KOPT-K1 (cell line): ENCODE measurements around the gene WNT10A.

Source experiments
- H3K27ac ChIP-seq: fragments of 200-600 bp; sonication (generic); 2 replicates; pipeline ENCODE4 v1.5.1; 2016; ENCODE audit warnings: antibody characterized with exemption, mild to moderate bottlenecking, low read depth, low read length; ENCODE audit not compliant: poor library complexity, severe bottlenecking
- H3K36me3 ChIP-seq: fragments of 200-600 bp; sonication (generic); 2 replicates; pipeline ENCODE4 v1.5.1; 2017; ENCODE audit warnings: antibody characterized with exemption, mild to moderate bottlenecking, low read length, moderate library complexity; ENCODE audit not compliant: insufficient read depth
- H3K9me3 ChIP-seq: fragments of 200-600 bp; sonication (generic); 2 replicates; pipeline ENCODE4 v1.5.1; 2017; ENCODE audit warnings: antibody characterized with exemption, low read length, mild to moderate bottlenecking; ENCODE audit not compliant: insufficient read depth, poor library complexity, severe bottlenecking

Gene WNT10A

GRCh38 chr2:218892693-218893348 is 12.2 kb downstream of the WNT10A start:
- Histone ChIP-seq H3K27ac (no peak overlapping the region), H3K9me3 (no peaks in the 10 kb centered on the region), H3K36me3 (no peaks in the 10 kb centered on the region)

DNA sequence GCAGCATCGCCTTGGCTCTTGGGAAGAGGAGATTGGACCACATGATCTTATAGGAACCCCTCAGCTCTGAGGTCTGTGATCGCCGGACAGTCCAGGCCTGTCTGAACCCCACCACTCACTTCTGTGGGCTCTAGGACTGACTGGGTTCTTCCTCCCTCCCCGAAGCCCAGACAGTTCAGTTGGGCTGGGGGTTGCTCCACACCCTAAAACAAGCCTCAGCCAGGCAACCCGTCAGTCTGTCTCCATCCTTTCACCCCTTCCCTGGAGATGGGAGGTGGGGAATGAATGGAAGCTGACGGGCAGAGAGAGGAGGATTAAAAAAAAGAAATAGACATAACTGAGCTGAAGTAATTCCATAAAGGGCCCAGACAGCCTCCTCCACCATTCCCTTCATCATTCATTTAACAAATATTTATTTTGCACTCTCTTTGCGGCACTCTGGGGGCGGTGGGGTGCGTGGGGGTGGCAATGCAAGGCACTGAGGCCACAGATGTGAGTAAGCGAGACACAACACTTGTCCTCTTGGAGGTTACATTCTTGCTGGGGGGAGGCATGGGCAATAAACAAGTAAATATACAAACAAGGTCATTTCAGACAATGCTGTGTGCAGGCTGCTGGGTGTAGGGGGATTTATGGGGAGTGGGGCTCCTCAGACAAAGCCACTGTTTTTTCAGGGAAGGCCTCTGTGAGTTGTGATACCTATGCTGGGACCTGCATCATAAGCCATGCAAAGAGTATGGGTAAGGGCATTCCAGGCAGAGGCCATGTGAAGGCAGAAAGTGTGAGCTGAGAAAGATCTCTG is 12.9 kb downstream of the WNT10A start:
- H3K27ac ChIP-seq: no peak overlapping the region
- H3K9me3 ChIP-seq: no peaks in the 10 kb centered on the region
- H3K36me3 ChIP-seq: no peaks in the 10 kb centered on the region

GRCh38 chr2:218894151-218894879 is 13.7 kb downstream of the WNT10A start:
- Histone ChIP-seq H3K9me3 (no peaks in the 10 kb centered on the region), H3K36me3 (no peaks in the 10 kb centered on the region), H3K27ac (no peak overlapping the region)

GRCh38 chr2:218894880-218895157 is 14.2 kb downstream of the WNT10A start:
- no peaks in the 10 kb centered on the region for H3K9me3 ChIP-seq
- no peaks in the 10 kb centered on the region for H3K36me3 ChIP-seq
- no peak overlapping the region for H3K27ac ChIP-seq

DNA sequence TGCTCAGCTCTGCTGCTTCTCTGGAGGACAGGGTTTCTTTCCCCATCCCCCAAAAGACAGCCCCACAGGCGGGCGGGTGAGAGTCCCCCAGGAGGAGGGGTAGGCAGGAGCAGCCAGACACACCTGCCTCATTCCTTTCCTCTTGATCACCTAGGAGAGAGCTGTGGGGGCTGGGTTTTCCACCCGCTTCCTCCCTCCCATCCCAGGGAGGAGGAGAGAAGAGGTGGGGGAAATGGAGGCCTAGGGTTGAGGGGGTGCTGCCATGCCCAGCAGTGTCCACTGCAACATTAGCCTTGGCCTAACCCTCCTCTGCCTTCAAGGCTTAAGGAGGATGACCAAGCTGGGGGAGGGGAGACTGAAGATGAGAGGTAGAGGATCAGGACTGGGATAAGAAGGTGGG is 14.7 kb downstream of the WNT10A start:
- Histone ChIP-seq H3K27ac (no peak overlapping the region), H3K36me3 (no peaks in the 10 kb centered on the region), H3K9me3 (no peaks in the 10 kb centered on the region)

DNA sequence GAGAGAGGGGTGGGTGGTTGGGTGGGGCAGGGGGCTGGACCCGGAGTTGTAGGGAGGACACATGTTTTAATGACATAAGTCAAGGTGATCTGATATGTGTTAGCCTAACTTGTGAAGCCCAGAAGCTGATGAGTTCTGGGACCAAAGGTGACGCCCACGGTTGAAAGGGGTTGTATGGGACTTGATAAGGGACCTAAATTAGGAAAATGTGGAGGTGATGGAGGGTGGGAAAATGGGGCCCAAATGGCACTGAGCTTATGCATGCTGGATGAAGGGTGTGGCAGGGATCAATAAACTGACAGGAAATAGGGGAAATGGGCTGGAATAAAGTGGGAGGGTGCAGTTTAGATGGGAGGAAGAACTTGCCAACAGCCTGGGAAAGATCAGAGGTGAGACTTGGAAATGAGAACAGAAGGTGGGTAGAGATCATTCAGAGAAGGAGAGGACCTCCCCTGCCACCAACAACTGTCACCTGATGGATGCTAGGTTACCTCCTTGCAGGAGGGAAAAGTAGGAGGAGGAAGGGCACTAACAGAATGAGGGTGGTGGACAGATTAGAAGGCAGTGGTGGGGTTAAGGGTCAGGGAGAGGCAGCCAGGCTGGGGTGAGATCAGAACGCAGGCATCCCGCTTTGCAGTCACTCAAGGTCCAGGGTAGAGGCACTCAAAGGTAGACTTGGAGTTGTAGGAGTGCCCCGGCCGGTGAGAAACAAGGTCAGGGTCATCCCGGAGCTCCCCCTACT is 15.3 kb downstream of the WNT10A start:
- no peak overlapping the region for H3K27ac ChIP-seq
- no peaks in the 10 kb centered on the region for H3K9me3 ChIP-seq
- H3K36me3 ChIP-seq: no peaks in the 10 kb centered on the region

- H3K36me3 ChIP-seq: no peaks in the 10 kb centered on the region
- no peaks in the 10 kb centered on the region for H3K9me3 ChIP-seq
- H3K27ac ChIP-seq: no peak overlapping the region
These were observed 16.1 kb downstream of the WNT10A start for GRCh38 chr2:218896501-218897393.

- no peaks in the 10 kb centered on the region for H3K9me3 ChIP-seq
- H3K36me3 ChIP-seq: no peaks in the 10 kb centered on the region
- H3K27ac ChIP-seq: no peak overlapping the region
These were observed 16.9 kb downstream of the WNT10A start for GRCh38 chr2:218897394-218898108.

DNA sequence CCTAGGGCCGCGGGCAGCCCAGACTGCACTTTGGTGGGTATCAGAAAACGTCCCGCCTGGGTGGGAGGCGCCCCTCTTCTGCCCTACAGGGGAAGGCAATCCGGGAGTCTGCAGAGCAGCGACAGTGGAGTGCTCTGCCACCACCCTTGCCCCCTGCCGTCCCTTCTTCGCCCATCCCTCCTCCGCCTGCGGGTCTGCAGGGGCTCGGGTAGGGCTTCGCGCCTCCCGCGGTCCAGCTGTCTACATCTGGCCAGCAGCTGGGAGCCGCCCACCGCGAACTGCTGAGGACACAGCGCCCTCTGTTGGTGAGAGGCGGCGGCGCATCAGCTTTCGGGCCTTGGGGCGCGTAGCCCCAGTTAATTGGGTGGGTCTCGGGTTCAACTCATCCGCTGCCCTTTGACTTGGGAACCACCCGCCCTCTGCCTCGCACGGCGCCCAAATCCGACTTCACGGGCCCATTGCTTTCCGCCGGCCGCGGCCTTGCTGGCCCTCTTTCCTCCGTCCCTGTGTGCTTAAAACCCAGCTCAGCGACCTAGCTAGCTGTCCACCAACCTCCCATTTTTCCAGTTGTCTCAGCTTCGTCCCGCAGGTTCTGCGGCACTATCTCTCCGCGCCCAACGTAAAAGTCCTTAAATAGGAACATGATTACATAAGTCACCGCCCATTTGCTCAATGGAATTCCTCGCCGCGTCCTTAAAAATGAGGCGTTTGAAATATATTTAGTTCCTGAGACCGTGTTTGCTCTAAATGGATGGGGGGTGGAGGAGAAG is 17.6 kb downstream of the WNT10A start:
- Histone ChIP-seq H3K27ac (no peak overlapping the region), H3K36me3 (no peaks in the 10 kb centered on the region), H3K9me3 (no peaks in the 10 kb centered on the region)

GRCh38 chr2:218899147-218899546 is 18.5 kb downstream of the WNT10A start:
- no peaks in the 10 kb centered on the region for H3K9me3 ChIP-seq
- no peaks in the 10 kb centered on the region for H3K36me3 ChIP-seq
- no peak overlapping the region for H3K27ac ChIP-seq

- Histone ChIP-seq H3K27ac (no peak overlapping the region), H3K36me3 (no peaks in the 10 kb centered on the region), H3K9me3 (no peaks in the 10 kb centered on the region)
These were observed 21.8 kb downstream of the WNT10A start for GRCh38 chr2:218902427-218902826.

DNA sequence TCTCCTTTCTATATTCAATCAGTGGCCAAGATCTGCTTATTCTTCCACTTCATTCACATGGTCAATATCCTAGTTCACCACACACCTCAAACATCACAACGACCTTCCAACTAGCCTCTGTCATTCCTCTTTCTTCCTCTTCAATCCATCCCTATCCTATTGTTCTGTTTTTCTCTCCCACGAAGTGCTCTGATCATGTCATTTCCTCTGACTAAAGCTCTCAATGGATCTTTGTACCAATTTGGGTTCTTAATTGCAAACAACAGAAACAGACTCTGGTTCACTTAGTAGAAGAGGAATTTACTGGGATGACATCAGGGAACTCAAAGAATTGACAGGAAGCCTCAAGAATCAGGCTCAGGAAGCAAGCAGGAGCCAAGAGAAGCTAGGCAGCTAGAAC is 23.5 kb downstream of the WNT10A start:
- H3K27ac ChIP-seq: no peak overlapping the region
- H3K36me3 ChIP-seq: no peaks in the 10 kb centered on the region
- no peaks in the 10 kb centered on the region for H3K9me3 ChIP-seq
